Osteocyte (in vitro differentiated cells): ENCODE results near the gene DHX36. TPM values are rescaled to one million over a fixed set of nuclear protein-coding genes. Genes with fewer than 3 reads are reported as not detected.

Experiments
- DNase-seq: peaks from one replicate; pipeline ENCODE4 v3.0.0; 2021; ENCODE audit warnings: mixed read lengths; ENCODE audit not compliant: unreplicated experiment; ENCODE audit errors: extremely low spot score
- H3K27ac Mint-ChIP-seq: one replicate; pipeline ENCODE4 v1.8.0; 2021; ENCODE audit warnings: mild to moderate bottlenecking, mixed read lengths; ENCODE audit not compliant: unreplicated experiment
- H3K27me3 Mint-ChIP-seq: one replicate; pipeline ENCODE4 v1.8.0; 2021; ENCODE audit warnings: mixed read lengths; ENCODE audit not compliant: unreplicated experiment
- H3K36me3 Mint-ChIP-seq: one replicate; pipeline ENCODE4 v1.8.0; 2021; ENCODE audit warnings: mixed read lengths; ENCODE audit not compliant: unreplicated experiment
- H3K4me1 Mint-ChIP-seq: one replicate; pipeline ENCODE4 v1.8.0; 2021; ENCODE audit warnings: mixed read lengths; ENCODE audit not compliant: unreplicated experiment
- H3K4me3 Mint-ChIP-seq: one replicate; pipeline ENCODE4 v1.8.0; 2021; ENCODE audit warnings: mild to moderate bottlenecking, moderate library complexity, mixed read lengths; ENCODE audit not compliant: unreplicated experiment
- H3K9me3 Mint-ChIP-seq: one replicate; pipeline ENCODE4 v1.8.0; 2021; ENCODE audit warnings: mixed read lengths; ENCODE audit not compliant: unreplicated experiment
- CTCF ChIP-seq: fragments of 200-600 bp; sonication (generic); IDR thresholded peaks from 2 replicates; pipeline ENCODE4 v1.5.0; 2021; ENCODE audit warnings: antibody characterized with exemption, mild to moderate bottlenecking, moderate library complexity
- total RNA-seq: library from RNA; stranded (reverse); gene quantifications from 2 replicates; pipeline ENCODE4 v1.2.1, GENCODE V29; 2021

Gene DHX36
- total RNA-seq, 1 donor from 2014 or later, result 68.2 TPM

- no peaks in the 10 kb centered on the region for H3K4me1 Mint-ChIP-seq
- H3K4me3 Mint-ChIP-seq, result no peak overlapping the region
- peaks cover 52% of the 10 kb centered on the region for H3K36me3 Mint-ChIP-seq
- no peaks in the 10 kb centered on the region for H3K9me3 Mint-ChIP-seq
- no peaks in the 10 kb centered on the region for H3K27me3 Mint-ChIP-seq
- no peak for TF ChIP-seq CTCF
- no peak for DNase-seq
- H3K27ac Mint-ChIP-seq, result no peak overlapping the region
These were observed 49.0 kb downstream of the DHX36 start for GRCh38 chr3:154275292-154275691.

GRCh38 chr3:154274348-154274747 lies 49.9 kb downstream of the DHX36 start:
- TF ChIP-seq CTCF, result no peak
- Mint-ChIP-seq H3K4me1 (no peaks in the 10 kb centered on the region), H3K36me3 (peaks cover 47% of the 10 kb centered on the region), H3K9me3 (no peaks in the 10 kb centered on the region), H3K4me3 (no peak overlapping the region), H3K27me3 (no peaks in the 10 kb centered on the region), H3K27ac (no peak overlapping the region)
- DNase-seq, result no peak

- DNase-seq, result no peak
- TF ChIP-seq CTCF, result no peak
- Mint-ChIP-seq H3K9me3 (no peaks in the 10 kb centered on the region), H3K36me3 (peaks cover 44% of the 10 kb centered on the region), H3K27me3 (no peaks in the 10 kb centered on the region), H3K4me3 (no peak overlapping the region), H3K27ac (no peak overlapping the region), H3K4me1 (no peaks in the 10 kb centered on the region)
These were observed 50.9 kb downstream of the DHX36 start for GRCh38 chr3:154273381-154273780.

GRCh38 chr3:154254527-154254926 lies 69.8 kb downstream of the DHX36 start:
- no peak for TF ChIP-seq CTCF
- H3K36me3 Mint-ChIP-seq, result peaks cover 47% of the 10 kb centered on the region
- H3K9me3 Mint-ChIP-seq, result peaks cover 5% of the 10 kb centered on the region
- no peak for DNase-seq
- no peak overlapping the region for H3K27ac Mint-ChIP-seq
- peaks cover 3% of the 10 kb centered on the region for H3K4me1 Mint-ChIP-seq
- no peak overlapping the region for H3K4me3 Mint-ChIP-seq
- no peaks in the 10 kb centered on the region for H3K27me3 Mint-ChIP-seq

- peak; percentile 95 for DNase-seq
- peak overlapping the region; percentile 39 for H3K4me3 Mint-ChIP-seq
- H3K27ac Mint-ChIP-seq, result no peak overlapping the region
- TF ChIP-seq CTCF, result peak; percentile 94
- peaks cover 3% of the 10 kb centered on the region for H3K4me1 Mint-ChIP-seq
- H3K27me3 Mint-ChIP-seq, result no peaks in the 10 kb centered on the region
- no peaks in the 10 kb centered on the region for H3K9me3 Mint-ChIP-seq
- peaks cover 38% of the 10 kb centered on the region for H3K36me3 Mint-ChIP-seq
These were observed 71.3 kb downstream of the DHX36 start for GRCh38 chr3:154252759-154253638.
